ENCODE data around the gene ARAP1.

Gene ARAP1

DNA sequence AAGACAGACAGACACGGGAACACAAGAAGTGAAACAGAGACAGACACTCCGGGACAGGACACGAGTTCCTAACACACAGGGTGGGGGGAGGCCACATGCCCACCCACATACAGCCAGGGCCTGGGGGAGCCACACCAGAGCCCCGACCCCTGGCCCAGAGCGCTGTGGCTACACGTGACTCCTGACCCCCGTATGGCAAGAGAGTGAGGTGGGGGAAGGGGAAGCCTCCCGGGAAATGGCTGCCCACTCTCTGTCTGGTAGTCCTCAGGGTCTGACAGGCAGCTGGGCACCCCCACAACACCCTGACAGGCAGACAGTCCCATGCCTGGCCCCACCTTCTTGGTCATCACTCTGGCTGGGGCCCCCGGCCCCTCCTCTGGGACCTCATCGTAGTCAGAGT lies 39.4 kb downstream of the ARAP1 start:
- no CpG with 5 or more reads among the region's 10 CpGs for WGBS (ENCODE audit: insufficient coverage, insufficient read length)
- Histone ChIP-seq H3K9me3 (ENCODE audit: control insufficient read depth, insufficient read depth, low read length) (no peaks in the 10 kb centered on the region), H3K27ac (ENCODE audit: low read length) (no peak overlapping the region), H3K36me3 (ENCODE audit: control insufficient read depth, insufficient read depth, low read length) (peaks cover 3% of the 10 kb centered on the region), H3K27me3 (ENCODE audit: control insufficient read depth, insufficient read depth, low read length) (no peaks in the 10 kb centered on the region), H3K4me1 (ENCODE audit: control insufficient read depth, insufficient read depth, low read length) (no peaks in the 10 kb centered on the region), H3K4me3 (ENCODE audit: low read length) (no peak overlapping the region)
- DNase-seq (ENCODE audit: low read depth, low spot score) = no peak

DNA sequence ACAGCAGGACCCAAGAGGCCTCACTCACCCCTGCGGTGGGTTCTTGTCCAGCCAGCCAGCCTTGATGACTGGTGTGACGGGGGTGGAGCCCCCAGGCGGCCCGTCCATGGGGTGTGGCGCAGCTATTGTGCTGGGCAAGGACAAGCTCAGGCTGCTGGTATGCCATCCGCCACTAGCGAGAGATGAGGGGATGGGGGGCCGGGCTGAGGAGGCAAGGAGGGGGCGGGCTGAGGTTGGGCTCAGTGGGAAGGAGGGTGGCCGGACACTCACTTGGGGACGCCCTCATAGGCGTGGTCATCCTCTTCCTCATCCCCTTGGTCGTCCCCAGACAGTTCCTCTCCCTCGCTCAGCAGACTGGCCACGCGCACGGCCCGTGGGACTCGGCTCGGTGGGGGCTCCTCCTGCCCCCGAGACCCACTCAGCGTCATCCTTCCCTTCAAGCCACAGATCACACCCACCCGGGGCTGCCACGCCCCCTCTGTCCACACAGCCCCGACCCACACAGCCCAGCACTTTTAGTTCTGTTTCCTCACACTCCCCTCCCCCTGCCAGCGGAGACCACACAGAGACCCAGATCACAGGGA lies 39.9 kb downstream of the ARAP1 start:
- no peak overlapping the region for H3K4me3 ChIP-seq (ENCODE audit: low read length)
- WGBS (ENCODE audit: insufficient coverage, insufficient read length) = no CpG with 5 or more reads among the region's 26 CpGs
- H3K9me3 ChIP-seq (ENCODE audit: control insufficient read depth, insufficient read depth, low read length) = no peaks in the 10 kb centered on the region
- DNase-seq (ENCODE audit: low read depth, low spot score) = no peak
- no peaks in the 10 kb centered on the region for H3K27me3 ChIP-seq (ENCODE audit: control insufficient read depth, insufficient read depth, low read length)
- peaks cover 1% of the 10 kb centered on the region; the same call in 1 of the 2 replicates for H3K4me1 ChIP-seq (ENCODE audit: control insufficient read depth, insufficient read depth, low read length)
- no peak overlapping the region for H3K27ac ChIP-seq (ENCODE audit: low read length)
- H3K36me3 ChIP-seq (ENCODE audit: control insufficient read depth, insufficient read depth, low read length) = peaks cover 1% of the 10 kb centered on the region

DNA sequence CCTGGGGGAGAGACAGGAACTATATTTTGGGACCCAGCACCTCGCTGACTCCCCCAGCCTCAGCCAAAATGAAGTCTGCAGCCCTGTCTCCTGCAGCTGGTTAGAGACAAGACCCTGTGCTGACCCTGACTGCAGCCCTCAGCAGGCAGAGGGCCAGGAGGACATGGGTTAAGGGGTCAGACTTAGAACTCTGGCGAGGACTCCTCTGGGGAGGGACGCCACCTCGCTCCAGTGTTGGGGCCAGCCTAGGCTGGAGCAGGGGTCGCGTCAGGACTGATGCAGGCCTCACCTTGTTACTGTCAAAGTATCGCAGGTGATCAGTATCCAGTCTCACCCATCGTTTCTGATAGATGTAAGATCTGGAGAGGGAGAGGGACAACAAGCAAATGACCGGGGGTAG lies 41.1 kb downstream of the ARAP1 start:
- H3K4me3 ChIP-seq (ENCODE audit: low read length) = no peak overlapping the region
- no peak for DNase-seq (ENCODE audit: low read depth, low spot score)
- H3K27me3 ChIP-seq (ENCODE audit: control insufficient read depth, insufficient read depth, low read length) = no peaks in the 10 kb centered on the region
- H3K4me1 ChIP-seq (ENCODE audit: control insufficient read depth, insufficient read depth, low read length) = peaks cover 9% of the 10 kb centered on the region
- no peaks in the 10 kb centered on the region; the same call in none of the 2 replicates for H3K36me3 ChIP-seq (ENCODE audit: control insufficient read depth, insufficient read depth, low read length)
- no peaks in the 10 kb centered on the region for H3K9me3 ChIP-seq (ENCODE audit: control insufficient read depth, insufficient read depth, low read length)
- no CpG with 5 or more reads among the region's 9 CpGs for WGBS (ENCODE audit: insufficient coverage, insufficient read length)
- no peak overlapping the region for H3K27ac ChIP-seq (ENCODE audit: low read length)

DNA sequence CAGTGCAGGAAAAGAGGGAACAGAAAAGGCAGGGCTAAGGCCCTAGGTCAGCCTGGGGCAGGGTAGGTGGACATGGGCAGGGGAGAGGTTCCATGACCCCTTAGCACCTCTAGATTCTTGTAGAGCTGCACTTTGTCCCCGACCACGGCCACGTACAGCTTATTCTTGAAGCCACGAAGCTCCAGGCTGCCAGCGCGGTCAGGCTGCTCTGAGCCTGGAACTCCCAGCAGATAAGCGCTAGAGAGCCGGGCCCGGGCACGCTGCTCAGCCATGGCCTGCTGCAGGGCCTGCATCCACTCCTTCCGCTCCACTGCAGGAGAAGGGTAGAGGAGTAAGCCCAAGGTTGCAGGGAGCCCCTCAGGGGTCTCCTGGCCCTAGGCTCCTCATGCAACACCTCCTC lies 41.9 kb downstream of the ARAP1 start:
- Histone ChIP-seq H3K36me3 (ENCODE audit: control insufficient read depth, insufficient read depth, low read length) (no peaks in the 10 kb centered on the region; the same call in none of the 2 replicates), H3K4me1 (ENCODE audit: control insufficient read depth, insufficient read depth, low read length) (peaks cover 14% of the 10 kb centered on the region), H3K27ac (ENCODE audit: low read length) (no peak overlapping the region), H3K9me3 (ENCODE audit: control insufficient read depth, insufficient read depth, low read length) (no peaks in the 10 kb centered on the region), H3K4me3 (ENCODE audit: low read length) (no peak overlapping the region), H3K27me3 (ENCODE audit: control insufficient read depth, insufficient read depth, low read length) (no peaks in the 10 kb centered on the region)
- no CpG with 5 or more reads among the region's 11 CpGs for WGBS (ENCODE audit: insufficient coverage, insufficient read length)
- DNase-seq (ENCODE audit: low read depth, low spot score) = no peak

DNA sequence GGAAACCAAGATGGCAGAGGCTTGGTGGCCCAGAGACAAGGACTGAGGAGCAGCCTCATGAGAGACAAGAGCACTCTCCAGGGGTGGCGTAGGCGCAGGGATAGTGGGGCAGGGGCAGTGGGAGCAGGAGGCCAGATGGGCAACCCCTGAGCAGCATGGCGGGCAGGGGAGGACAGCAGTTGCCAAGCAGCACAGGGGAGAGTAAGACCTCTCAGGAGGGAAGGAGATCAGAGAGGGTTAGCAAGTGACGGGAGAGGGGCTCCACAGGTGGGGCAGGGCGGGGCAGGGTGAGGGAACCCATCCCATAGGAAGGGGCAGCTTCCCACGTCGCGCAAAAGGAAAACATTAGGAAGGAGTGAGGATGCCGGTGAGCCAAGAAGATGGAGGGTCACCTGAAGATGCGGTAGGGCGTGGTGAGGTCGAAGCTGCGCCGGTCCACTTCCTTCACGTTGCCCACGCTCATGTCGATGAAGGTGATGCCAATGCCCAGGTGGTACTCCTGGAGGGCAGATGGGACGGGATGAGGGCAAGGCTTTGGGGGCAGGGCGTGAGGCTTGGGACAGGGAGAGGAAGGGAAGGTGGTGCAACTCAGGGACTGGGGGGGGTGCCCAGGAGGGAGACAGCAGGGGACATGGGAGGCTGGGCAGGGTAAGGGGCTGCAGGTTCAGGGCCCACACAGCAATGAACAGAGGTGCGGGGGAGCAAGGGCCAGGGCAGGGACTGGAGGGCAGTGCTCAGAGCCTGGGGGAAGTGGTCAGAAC lies 42.5 kb downstream of the ARAP1 start:
- DNase-seq (ENCODE audit: low read depth, low spot score) = no peak
- no CpG with 5 or more reads among the region's 20 CpGs for WGBS (ENCODE audit: insufficient coverage, insufficient read length)
- Histone ChIP-seq H3K4me3 (ENCODE audit: low read length) (no peak overlapping the region), H3K36me3 (ENCODE audit: control insufficient read depth, insufficient read depth, low read length) (no peaks in the 10 kb centered on the region; the same call in none of the 2 replicates), H3K27ac (ENCODE audit: low read length) (no peak overlapping the region), H3K9me3 (ENCODE audit: control insufficient read depth, insufficient read depth, low read length) (no peaks in the 10 kb centered on the region), H3K4me1 (ENCODE audit: control insufficient read depth, insufficient read depth, low read length) (peaks cover 14% of the 10 kb centered on the region), H3K27me3 (ENCODE audit: control insufficient read depth, insufficient read depth, low read length) (no peaks in the 10 kb centered on the region)

DNA sequence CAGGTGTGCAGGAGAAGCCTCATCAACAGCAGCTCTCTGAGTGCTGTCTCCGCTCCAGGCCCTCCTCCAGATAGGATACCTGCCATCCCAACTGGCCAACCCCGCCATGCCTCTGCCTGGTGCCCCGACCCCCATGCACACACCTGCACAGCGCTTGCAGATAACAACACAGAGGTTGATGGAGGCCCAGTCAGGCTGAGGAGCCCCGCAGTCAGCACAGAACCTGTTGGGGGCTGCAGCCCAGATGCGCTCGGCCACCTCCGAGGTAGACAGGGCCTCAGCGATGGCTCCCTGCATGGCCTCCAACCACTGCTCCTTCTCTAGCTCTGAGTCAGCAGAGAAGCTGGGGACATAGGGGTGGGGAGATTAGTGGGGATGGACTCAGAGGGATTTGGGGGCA lies 45.2 kb downstream of the ARAP1 start:
- H3K27me3 ChIP-seq (ENCODE audit: control insufficient read depth, insufficient read depth, low read length) = no peaks in the 10 kb centered on the region
- no peak for DNase-seq (ENCODE audit: low read depth, low spot score)
- H3K27ac ChIP-seq (ENCODE audit: low read length) = no peak overlapping the region
- H3K4me3 ChIP-seq (ENCODE audit: low read length) = no peak overlapping the region
- H3K9me3 ChIP-seq (ENCODE audit: control insufficient read depth, insufficient read depth, low read length) = no peaks in the 10 kb centered on the region
- H3K4me1 ChIP-seq (ENCODE audit: control insufficient read depth, insufficient read depth, low read length) = peaks cover 16% of the 10 kb centered on the region
- no CpG with 5 or more reads among the region's 9 CpGs for WGBS (ENCODE audit: insufficient coverage, insufficient read length)
- no peaks in the 10 kb centered on the region; the same call in none of the 2 replicates for H3K36me3 ChIP-seq (ENCODE audit: control insufficient read depth, insufficient read depth, low read length)

DNA sequence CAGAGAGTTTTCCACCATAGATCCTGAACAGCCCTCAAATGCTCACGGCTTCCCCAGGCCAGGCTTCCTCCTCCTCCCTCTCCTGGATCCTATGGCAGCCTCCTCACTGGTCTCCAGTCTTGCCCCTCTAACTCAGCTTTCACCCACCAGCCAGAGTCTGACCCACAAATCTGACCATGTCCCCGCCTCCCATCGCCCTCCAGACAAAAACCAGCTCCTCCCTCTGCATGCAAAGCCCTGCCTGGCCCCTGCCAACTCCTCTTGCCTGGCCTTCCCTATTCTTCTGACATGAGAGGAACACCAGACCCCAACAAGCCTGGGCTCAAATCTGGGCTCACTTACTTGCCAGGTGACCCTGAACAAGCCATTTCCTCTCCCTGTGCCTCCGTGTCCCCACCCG lies 45.6 kb downstream of the ARAP1 start:
- DNase-seq (ENCODE audit: low read depth, low spot score) = no peak
- peaks cover 16% of the 10 kb centered on the region for H3K4me1 ChIP-seq (ENCODE audit: control insufficient read depth, insufficient read depth, low read length)
- H3K4me3 ChIP-seq (ENCODE audit: low read length) = no peak overlapping the region
- WGBS (ENCODE audit: insufficient coverage, insufficient read length) = no CpG with 5 or more reads among the region's 5 CpGs
- H3K36me3 ChIP-seq (ENCODE audit: control insufficient read depth, insufficient read depth, low read length) = peaks cover 4% of the 10 kb centered on the region
- no peaks in the 10 kb centered on the region for H3K9me3 ChIP-seq (ENCODE audit: control insufficient read depth, insufficient read depth, low read length)
- no peak overlapping the region for H3K27ac ChIP-seq (ENCODE audit: low read length)
- H3K27me3 ChIP-seq (ENCODE audit: control insufficient read depth, insufficient read depth, low read length) = no peaks in the 10 kb centered on the region

DNA sequence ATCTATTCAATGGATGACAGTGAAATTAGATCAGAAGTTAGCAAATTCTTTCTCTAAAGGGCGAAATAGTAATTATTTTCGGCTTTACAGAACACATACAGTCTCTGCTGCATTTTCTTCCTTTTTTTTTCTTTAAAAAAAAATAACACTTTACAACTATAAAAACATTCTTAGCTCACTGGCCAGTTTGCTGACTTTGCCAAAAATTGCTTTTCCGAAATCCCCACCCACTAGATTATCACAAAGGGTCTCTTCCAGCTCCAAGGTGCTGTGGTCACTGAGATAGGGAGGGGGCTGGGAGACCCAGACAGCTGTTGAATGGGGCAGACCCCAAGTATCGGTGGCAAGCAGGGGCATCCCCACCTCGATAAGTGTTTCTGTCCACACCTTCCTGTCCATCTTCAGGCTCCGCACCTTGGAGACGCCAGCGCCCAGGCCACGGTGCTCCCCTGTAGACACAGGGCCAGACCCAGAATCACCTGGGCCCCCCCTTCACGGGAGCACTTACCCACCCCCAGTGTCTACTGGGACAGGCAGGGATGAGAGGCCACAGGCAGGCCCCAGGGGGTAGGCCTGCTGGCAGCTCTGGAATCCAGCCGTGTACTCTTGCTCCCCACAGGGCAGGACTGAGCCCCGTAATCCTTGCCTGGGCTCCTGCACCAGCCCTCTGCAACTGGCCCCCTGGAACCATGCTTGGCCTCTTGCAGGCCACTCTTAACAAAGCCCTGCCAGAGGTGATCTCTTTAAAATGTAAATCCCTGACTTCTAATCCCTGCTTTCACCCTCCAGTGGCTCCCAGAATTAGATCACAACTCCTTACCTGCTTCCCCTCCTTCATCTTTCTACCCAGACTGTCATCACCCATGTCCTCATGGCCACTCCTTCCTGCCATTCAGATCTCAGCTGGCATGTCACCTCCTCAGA lies 46.5 kb downstream of the ARAP1 start:
- peaks cover 5% of the 10 kb centered on the region for H3K36me3 ChIP-seq (ENCODE audit: control insufficient read depth, insufficient read depth, low read length)
- no peak for DNase-seq (ENCODE audit: low read depth, low spot score)

DNA sequence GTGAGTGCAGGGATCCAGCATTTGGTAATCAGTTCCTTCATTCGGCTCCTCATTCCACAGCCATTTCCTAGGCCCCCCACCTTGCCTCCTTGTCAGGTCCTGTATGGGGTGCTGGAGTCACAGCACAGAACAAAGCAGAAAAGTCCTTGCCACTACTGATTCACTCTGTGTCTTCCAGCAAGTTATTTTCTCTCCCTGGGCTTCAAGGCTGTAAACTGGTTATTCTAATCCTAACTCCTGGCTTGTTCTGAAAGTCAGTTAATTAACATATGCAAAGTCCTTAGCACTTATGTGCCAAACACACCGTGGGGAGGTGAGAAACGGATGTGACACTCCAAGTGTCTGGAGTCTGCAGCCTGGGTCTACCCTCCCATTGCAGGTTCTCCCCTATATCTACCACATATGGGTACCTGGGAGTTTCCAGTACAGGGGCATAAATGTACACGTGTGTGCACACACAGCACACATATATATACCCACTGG lies 47.4 kb downstream of the ARAP1 start:
- peaks cover 8% of the 10 kb centered on the region for H3K36me3 ChIP-seq (ENCODE audit: control insufficient read depth, insufficient read depth, low read length)
- no peaks in the 10 kb centered on the region for H3K27me3 ChIP-seq (ENCODE audit: control insufficient read depth, insufficient read depth, low read length)
- H3K27ac ChIP-seq (ENCODE audit: low read length) = no peak overlapping the region
- no peaks in the 10 kb centered on the region for H3K9me3 ChIP-seq (ENCODE audit: control insufficient read depth, insufficient read depth, low read length)
- peaks cover 16% of the 10 kb centered on the region for H3K4me1 ChIP-seq (ENCODE audit: control insufficient read depth, insufficient read depth, low read length)
- no peak overlapping the region for H3K4me3 ChIP-seq (ENCODE audit: low read length)
- no CpG with 5 or more reads among the region's 4 CpGs for WGBS (ENCODE audit: insufficient coverage, insufficient read length)
- DNase-seq (ENCODE audit: low read depth, low spot score) = no peak

More for the DNA sequence above, 46.5 kb downstream of the ARAP1 start:
- H3K4me1 ChIP-seq (ENCODE audit: control insufficient read depth, insufficient read depth, low read length) = peaks cover 16% of the 10 kb centered on the region
- no peaks in the 10 kb centered on the region for H3K27me3 ChIP-seq (ENCODE audit: control insufficient read depth, insufficient read depth, low read length)
- no peaks in the 10 kb centered on the region for H3K9me3 ChIP-seq (ENCODE audit: control insufficient read depth, insufficient read depth, low read length)
- H3K4me3 ChIP-seq (ENCODE audit: low read length) = no peak overlapping the region
- 100% methylated on average over 1 of the region's 12 CpGs for WGBS (ENCODE audit: insufficient coverage, insufficient read length)
- no peak overlapping the region for H3K27ac ChIP-seq (ENCODE audit: low read length)
